Left lung (tissue), 10 donors: ENCODE results near the gene LARGE2. TPM values are rescaled to one million over a fixed set of nuclear protein-coding genes. Genes with fewer than 3 reads are reported as not detected.

Experiments used
- ATAC-seq: fragments of 200-7000 bp; cut with Tn5 transposase; one replicate; pipeline ENCODE4 v1.9.1; 2020; ENCODE audit warnings: moderate library complexity
- DNase-seq, 4 donors: peaks; one replicate each; pipeline ENCODE4 v3.0.0-alpha.2; 2013 to 2020
- H3K27ac ChIP-seq, 2 donors: fragments of 200-600 bp; sonication (generic) in 1 of 2; one replicate each; pipeline versions ENCODE4 v1.5.0 to v1.8.0; 2020 to 2021
- H3K27me3 ChIP-seq, 2 donors: fragments of 200-600 bp; sonication (generic) in 1 of 2; one replicate each; pipeline versions ENCODE4 v1.5.0 to v1.8.0; 2020 to 2021
- H3K36me3 ChIP-seq, 2 donors: fragments of 200-600 bp; sonication (generic) in 1 of 2; one replicate each; pipeline versions ENCODE4 v1.5.0 to v1.8.0; 2020 to 2021
- H3K4me1 ChIP-seq, 2 donors: fragments of 200-600 bp; one replicate each; pipeline ENCODE4 v1.8.0; 2021
- H3K4me3 ChIP-seq, 2 donors: fragments of 200-600 bp; sonication (generic) in 1 of 2; one replicate each; pipeline versions ENCODE4 v1.5.0 to v1.8.0; 2020 to 2021; ENCODE audit warnings: mild to moderate bottlenecking in 1 of 2
- H3K9me3 ChIP-seq, 2 donors: fragments of 200-600 bp; sonication (generic) in 1 of 2; one replicate each; pipeline versions ENCODE4 v1.5.0 to v1.8.0; 2020 to 2021
- CTCF ChIP-seq, 2 donors: fragments of 200-600 bp; sonication (generic) in 1 of 2; IDR thresholded peaks; one replicate each; pipeline versions ENCODE4 v1.5.0 to v1.8.0; 2021; ENCODE audit warnings: antibody characterized with exemption in 2 of 2
- intact Hi-C, 2 donors: fragments of 100-400 bp; cut with DNase I; formaldehyde crosslinking; loops; one replicate each; pipeline versions ENCODE4 v1.11.2 to v1.14.2; 2022
- polyA plus RNA-seq, 6 donors: library from polyadenylated mRNA; unstranded; fragments of 120-200 nt; gene quantifications; one replicate each; pipeline ENCODE4 v1.2.1, GENCODE V29; 2013; ENCODE audit not compliant: insufficient read length in 6 of 6
- total RNA-seq, 2 donors: library from RNA; stranded (reverse); fragmentation: NEBNext Ultra II Directional; extraction: Animal tissue kit (Norgen Biotek cat#: 25700); gene quantifications; one replicate each; pipeline ENCODE4 v1.2.1, GENCODE V29; 2021
- donor health status: DM: no; HTN: yes; CAD: no.
- donor health status: DM: no; HTN: no; CAD: no.

Gene LARGE2
- total and polyA plus RNA-seq, 8 donors, result 7.5 to 17.2 (median 13.5) TPM

GRCh38 chr11:45913942-45914635 is 8.4 kb upstream of the LARGE2 start:
- Histone ChIP-seq H3K9me3 (no peaks in the 10 kb centered on the region), H3K36me3 (peaks cover 0 to 71% of the 10 kb centered on the region in 2 donors), H3K27me3 (no peaks in the 10 kb centered on the region), H3K4me3 (no peak overlapping the region), H3K27ac (no peak overlapping the region), H3K4me1 (peaks cover 9 to 24% of the 10 kb centered on the region in 2 donors)
- intact Hi-C loops, result no loop called here
- TF ChIP-seq CTCF (IDR thresholded peaks at IDR 0.05), result no peak
- ATAC-seq, result no peak
- DNase-seq, result peak in 1 of 4 donors; percentile 74

- Histone ChIP-seq H3K27me3 (no peaks in the 10 kb centered on the region), H3K4me3 (no peak overlapping the region), H3K9me3 (no peaks in the 10 kb centered on the region), H3K4me1 (peaks cover 9 to 27% of the 10 kb centered on the region in 2 donors), H3K36me3 (peaks cover 0 to 58% of the 10 kb centered on the region in 2 donors), H3K27ac (no peak overlapping the region)
- no peak for ATAC-seq
- peak in 1 of 4 donors; percentile 47 for DNase-seq
- intact Hi-C loops, result no loop called here
- TF ChIP-seq CTCF (IDR thresholded peaks at IDR 0.05), result no peak
These were observed 7.0 kb upstream of the LARGE2 start for GRCh38 chr11:45915446-45915845.

GRCh38 chr11:45917286-45917622 is 5.2 kb upstream of the LARGE2 start:
- Histone ChIP-seq H3K4me1 (peaks cover 9 to 31% of the 10 kb centered on the region in 2 donors), H3K27me3 (peaks cover 5 to 12% of the 10 kb centered on the region in 2 donors), H3K36me3 (peaks cover 0 to 40% of the 10 kb centered on the region in 2 donors), H3K27ac (peak overlapping the region; percentile 80 to 96), H3K4me3 (peak overlapping the region; percentile 66 to 97), H3K9me3 (no peaks in the 10 kb centered on the region)
- no peak for TF ChIP-seq CTCF (IDR thresholded peaks at IDR 0.05)
- ATAC-seq, result no peak
- intact Hi-C loops, result no loop called here
- peak in 1 of 4 donors; percentile 80 for DNase-seq

GRCh38 chr11:45917623-45918330 is 4.7 kb upstream of the LARGE2 start, which contains the start of gene PEX16:
PEX16 (minus strand) TSS chr11:45917877; CDS start chr11:45917811, 66 bp downstream.
- Histone ChIP-seq H3K36me3 (peaks cover 0 to 34% of the 10 kb centered on the region in 2 donors), H3K4me3 (peak within 1 kb of the TSS; percentile 66 to 97), H3K4me1 (peaks cover 9 to 37% of the 10 kb centered on the region in 2 donors), H3K27ac (peak within 1 kb of the TSS; percentile 80 to 96), H3K9me3 (no peaks in the 10 kb centered on the region), H3K27me3 (peaks cover 10 to 17% of the 10 kb centered on the region in 2 donors)
- intact Hi-C loops, result no loop called here
- DNase-seq, result peak; percentile 98 to 100 (median 98)
- TF ChIP-seq CTCF (IDR thresholded peaks at IDR 0.05), result no peak
- peak; percentile 80 for ATAC-seq

GRCh38 chr11:45918331-45918941 is 4.0 kb upstream of the LARGE2 start:
- Histone ChIP-seq H3K4me1 (peaks cover 9 to 43% of the 10 kb centered on the region in 2 donors), H3K9me3 (no peaks in the 10 kb centered on the region), H3K27me3 (peaks cover 16 to 24% of the 10 kb centered on the region in 2 donors), H3K27ac (peak overlapping the region; percentile 80 to 96), H3K36me3 (peaks cover 0 to 28% of the 10 kb centered on the region in 2 donors), H3K4me3 (peak overlapping the region; percentile 66 to 97)
- ATAC-seq (peak; percentile 75), DNase-seq (peak in 3 of 4 donors; percentile 64 to 97 (median 88))
- no peak for TF ChIP-seq CTCF (IDR thresholded peaks at IDR 0.05)
- intact Hi-C loops, result no loop called here
